ENCODE measurements around the gene CLK1. TPM values are rescaled to one million over a fixed set of nuclear protein-coding genes. Genes with fewer than 3 reads are reported as not detected.

The CLK1 gene
- total and polyA plus RNA-seq, 2 of the 13 experiments (the other 11 are each of a cell fraction or from before 2014, with no cell fraction given): 66.6 to 101 TPM

DNA sequence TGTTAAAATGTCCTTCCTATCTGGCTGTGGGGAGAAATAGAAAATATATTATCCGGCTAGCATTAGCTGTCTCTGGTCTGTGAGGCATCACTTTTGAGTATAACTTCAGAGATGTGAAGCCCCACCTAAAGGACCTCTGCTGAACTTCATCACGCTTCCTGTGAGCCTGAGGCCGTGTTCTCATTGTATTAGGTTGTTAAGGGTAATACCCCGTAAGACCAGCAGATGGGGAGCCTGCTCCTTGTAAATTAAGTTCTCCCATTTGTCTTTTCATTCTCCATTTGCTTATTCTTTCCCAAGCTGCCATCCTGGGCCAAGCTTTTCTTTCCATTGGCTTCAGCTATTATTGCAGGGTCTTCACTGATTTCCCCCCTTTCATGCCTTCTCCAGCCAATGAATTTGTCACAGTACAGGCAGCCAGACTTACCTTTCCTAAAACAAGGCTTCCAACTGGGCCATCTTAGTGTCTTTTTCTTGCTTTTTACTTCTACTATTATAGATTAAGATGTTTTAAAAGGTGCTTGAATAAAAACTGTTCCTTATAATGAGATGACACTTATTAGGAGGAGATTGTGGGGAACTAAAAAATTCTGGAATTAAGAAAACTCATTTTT, 37.1 kb upstream of the CLK1 start (continued):
- TF ChIP-seq HMGXB4 (CRISPR knock-in tag; IDR thresholded peaks at IDR 0.05; ENCODE audit: borderline replicate concordance in 1 of 2, low read depth in 1 of 2) (peak; percentile 48 to 66; a peak in 3 of 4 replicates), SRSF4 (IDR thresholded peaks at IDR 0.05; ENCODE audit: low read depth, low read length, poor library complexity, severe bottlenecking) (no peak), KLF6 (CRISPR knock-in tag; IDR thresholded peaks at IDR 0.05) (no peak), ZNF556 (CRISPR knock-in tag; IDR thresholded peaks at IDR 0.05; ENCODE audit: borderline replicate concordance) (no peak), YEATS2 (CRISPR knock-in tag; IDR thresholded peaks at IDR 0.05; ENCODE audit: borderline replicate concordance) (peak; percentile 37; the same call in 1 of the 2 replicates), TAF15 (IDR thresholded peaks at IDR 0.05; ENCODE audit: low read depth, low read length, poor library complexity, severe bottlenecking) (no peak), FIP1L1 (IDR thresholded peaks at IDR 0.05; ENCODE audit: borderline replicate concordance, insufficient read depth, low read depth, low read length) (no peak), RFXAP (CRISPR knock-in tag; IDR thresholded peaks at IDR 0.05; ENCODE audit: borderline replicate concordance) (no peak), SMC3 (IDR thresholded peaks at IDR 0.05; ENCODE audit: low read length) (peak; percentile 89), STAT6 (CRISPR knock-in tag; IDR thresholded peaks at IDR 0.05; ENCODE audit: borderline replicate concordance) (no peak), MED1 (CRISPR knock-in tag; IDR thresholded peaks at IDR 0.05) (0 out of 2 replicates have a peak, but pooled peaks have one; percentile 14), CREB1 (IDR thresholded peaks at IDR 0.05) (no peak), CREB1 (CRISPR knock-in tag; IDR thresholded peaks at IDR 0.05) (no peak), ZNF770 (CRISPR knock-in tag; IDR thresholded peaks at IDR 0.05) (no peak)
- TF ChIP-seq, protein P1, sequence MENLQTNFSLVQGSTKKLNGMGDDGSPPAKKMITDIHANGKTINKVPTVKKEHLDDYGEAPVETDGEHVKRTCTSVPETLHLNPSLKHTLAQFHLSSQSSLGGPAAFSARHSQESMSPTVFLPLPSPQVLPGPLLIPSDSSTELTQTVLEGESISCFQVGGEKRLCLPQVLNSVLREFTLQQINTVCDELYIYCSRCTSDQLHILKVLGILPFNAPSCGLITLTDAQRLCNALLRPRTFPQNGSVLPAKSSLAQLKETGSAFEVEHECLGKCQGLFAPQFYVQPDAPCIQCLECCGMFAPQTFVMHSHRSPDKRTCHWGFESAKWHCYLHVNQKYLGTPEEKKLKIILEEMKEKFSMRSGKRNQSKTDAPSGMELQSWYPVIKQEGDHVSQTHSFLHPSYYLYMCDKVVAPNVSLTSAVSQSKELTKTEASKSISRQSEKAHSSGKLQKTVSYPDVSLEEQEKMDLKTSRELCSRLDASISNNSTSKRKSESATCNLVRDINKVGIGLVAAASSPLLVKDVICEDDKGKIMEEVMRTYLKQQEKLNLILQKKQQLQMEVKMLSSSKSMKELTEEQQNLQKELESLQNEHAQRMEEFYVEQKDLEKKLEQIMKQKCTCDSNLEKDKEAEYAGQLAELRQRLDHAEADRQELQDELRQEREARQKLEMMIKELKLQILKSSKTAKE (CRISPR knock-in tag; IDR thresholded peaks at IDR 0.05; ENCODE audit: borderline replicate concordance): no peak
- TF ChIP-seq, protein P2, sequence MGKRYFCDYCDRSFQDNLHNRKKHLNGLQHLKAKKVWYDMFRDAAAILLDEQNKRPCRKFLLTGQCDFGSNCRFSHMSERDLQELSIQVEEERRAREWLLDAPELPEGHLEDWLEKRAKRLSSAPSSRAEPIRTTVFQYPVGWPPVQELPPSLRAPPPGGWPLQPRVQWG (CRISPR knock-in tag; IDR thresholded peaks at IDR 0.05; ENCODE audit: borderline replicate concordance, low read depth): no peak
- TF ChIP-seq, protein P3, sequence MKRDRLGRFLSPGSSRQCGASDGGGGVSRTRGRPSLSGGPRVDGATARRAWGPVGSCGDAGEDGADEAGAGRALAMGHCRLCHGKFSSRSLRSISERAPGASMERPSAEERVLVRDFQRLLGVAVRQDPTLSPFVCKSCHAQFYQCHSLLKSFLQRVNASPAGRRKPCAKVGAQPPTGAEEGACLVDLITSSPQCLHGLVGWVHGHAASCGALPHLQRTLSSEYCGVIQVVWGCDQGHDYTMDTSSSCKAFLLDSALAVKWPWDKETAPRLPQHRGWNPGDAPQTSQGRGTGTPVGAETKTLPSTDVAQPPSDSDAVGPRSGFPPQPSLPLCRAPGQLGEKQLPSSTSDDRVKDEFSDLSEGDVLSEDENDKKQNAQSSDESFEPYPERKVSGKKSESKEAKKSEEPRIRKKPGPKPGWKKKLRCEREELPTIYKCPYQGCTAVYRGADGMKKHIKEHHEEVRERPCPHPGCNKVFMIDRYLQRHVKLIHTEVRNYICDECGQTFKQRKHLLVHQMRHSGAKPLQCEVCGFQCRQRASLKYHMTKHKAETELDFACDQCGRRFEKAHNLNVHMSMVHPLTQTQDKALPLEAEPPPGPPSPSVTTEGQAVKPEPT (CRISPR knock-in tag; IDR thresholded peaks at IDR 0.05; ENCODE audit: low read depth): no peak
